ENCODE data around the gene NDNF. TPM values are rescaled to one million over a fixed set of nuclear protein-coding genes. Genes with fewer than 3 reads are reported as not detected.
A peak's percentile ranks its signal among the peaks of the same experiment; 100 is the strongest.

The NDNF gene
- total RNA-seq, 1 experiment from 2014 or later: 0.04 TPM

- no TSS peak for BruUV-seq (replicated peaks)
- Histone ChIP-seq H3K4me2 (ENCODE audit: low read length) (no peak overlapping the region), H3K9ac (ENCODE audit: low read length) (no peak overlapping the region), H3K9me3 (ENCODE audit: low read length) (no peaks in the 10 kb centered on the region), H3K4me3 (ENCODE audit: low read length) (no peak overlapping the region), H3K4me1 (ENCODE audit: insufficient read depth, low read length) (no peaks in the 10 kb centered on the region), H3K27me3 (ENCODE audit: low read length) (peaks cover under 1% of the 10 kb centered on the region; the same call in 1 of the 2 replicates), H2AFZ (ENCODE audit: low read length) (no peak overlapping the region), H3K36me3 (ENCODE audit: low read depth, low read length) (no peaks in the 10 kb centered on the region), H4K20me1 (ENCODE audit: low read length) (no peaks in the 10 kb centered on the region), H3F3A (ENCODE audit: low read length, unreplicated experiment) (no peaks in the 10 kb centered on the region), H3K9me2 (replicated peaks; ENCODE audit: low read length) (no peaks in the 10 kb centered on the region), H3K79me2 (ENCODE audit: low read length) (no peaks in the 10 kb centered on the region), H3K27ac (ENCODE audit: low read length) (no peak overlapping the region)
- DNase-seq (no peak), ATAC-seq (no peak)
- ChIA-PET POLR2A (ENCODE audit: unreplicated experiment) (no interaction called here), CTCF (no interaction called here)
- TF ChIP-seq EZH2phosphoT487 (IDR thresholded peaks at IDR 0.05; ENCODE audit: borderline replicate concordance, low read length) (no peak), EZH2 (IDR thresholded peaks at IDR 0.05; ENCODE audit: low read length, unreplicated experiment) (no peak), CTCF (conservative IDR thresholded peaks at IDR 0.05; ENCODE audit: low read depth, low read length) (no peak)
- intact Hi-C loops (cut with micrococcal nuclease): no loop called here
Observed at GRCh38 chr4:121079376-121079775, 7.0 kb upstream of the NDNF start.

- Histone ChIP-seq H3K36me3 (ENCODE audit: low read depth, low read length) (no peaks in the 10 kb centered on the region), H3K4me2 (ENCODE audit: low read length) (no peak overlapping the region), H2AFZ (ENCODE audit: low read length) (no peak overlapping the region), H3K27ac (ENCODE audit: low read length) (no peak overlapping the region), H3F3A (ENCODE audit: low read length, unreplicated experiment) (no peaks in the 10 kb centered on the region), H3K9me3 (ENCODE audit: low read length) (no peaks in the 10 kb centered on the region), H3K4me1 (ENCODE audit: insufficient read depth, low read length) (no peaks in the 10 kb centered on the region), H3K4me3 (ENCODE audit: low read length) (no peak overlapping the region), H3K9ac (ENCODE audit: low read length) (no peak overlapping the region), H4K20me1 (ENCODE audit: low read length) (no peaks in the 10 kb centered on the region), H3K79me2 (ENCODE audit: low read length) (no peaks in the 10 kb centered on the region), H3K27me3 (ENCODE audit: low read length) (peaks cover 11% of the 10 kb centered on the region), H3K9me2 (replicated peaks; ENCODE audit: low read length) (no peaks in the 10 kb centered on the region)
- ATAC-seq (no peak), DNase-seq (no peak)
- intact Hi-C loops (cut with micrococcal nuclease): no loop called here
- BruUV-seq (replicated peaks): no TSS peak
- CTCF ChIA-PET: no interaction called here
- TF ChIP-seq EZH2 (IDR thresholded peaks at IDR 0.05; ENCODE audit: low read length, unreplicated experiment) (no peak), CTCF (conservative IDR thresholded peaks at IDR 0.05; ENCODE audit: low read depth, low read length) (no peak), EZH2phosphoT487 (IDR thresholded peaks at IDR 0.05; ENCODE audit: borderline replicate concordance, low read length) (no peak)
- POLR2A ChIA-PET (ENCODE audit: unreplicated experiment): no interaction called here
Observed at GRCh38 chr4:121077496-121077895, 5.2 kb upstream of the NDNF start.

DNA sequence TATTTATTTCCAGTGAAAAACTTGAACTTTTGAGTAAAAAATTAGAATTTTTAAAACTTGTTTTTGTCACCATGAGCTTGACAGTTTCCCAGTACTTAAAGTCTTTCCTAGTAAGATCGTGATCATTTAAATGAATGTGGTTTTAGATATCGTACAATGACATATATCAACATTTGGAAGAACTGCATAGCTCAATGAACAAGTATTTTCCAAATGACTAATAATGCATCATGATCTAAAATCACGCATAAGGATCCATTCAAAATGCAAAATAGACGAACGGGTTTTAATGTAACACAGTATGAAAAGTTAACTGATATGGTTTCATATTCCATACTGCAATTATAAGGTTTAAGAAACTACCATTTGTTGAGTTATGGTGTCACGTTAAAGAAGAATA lies 4.1 kb upstream of the NDNF start:
- POLR2A ChIA-PET (ENCODE audit: unreplicated experiment): no interaction called here
- Histone ChIP-seq H3K9me3 (ENCODE audit: low read length) (no peaks in the 10 kb centered on the region), H3K36me3 (ENCODE audit: low read depth, low read length) (no peaks in the 10 kb centered on the region), H3K4me2 (ENCODE audit: low read length) (no peak overlapping the region), H3K27me3 (ENCODE audit: low read length) (peaks cover 18% of the 10 kb centered on the region), H3K9ac (ENCODE audit: low read length) (no peak overlapping the region), H3K4me1 (ENCODE audit: insufficient read depth, low read length) (no peaks in the 10 kb centered on the region), H4K20me1 (ENCODE audit: low read length) (no peaks in the 10 kb centered on the region), H3K27ac (ENCODE audit: low read length) (0 out of 2 replicates have a peak overlapping the region, but pooled peaks have one; percentile 20), H3K9me2 (replicated peaks; ENCODE audit: low read length) (no peaks in the 10 kb centered on the region), H3F3A (ENCODE audit: low read length, unreplicated experiment) (no peaks in the 10 kb centered on the region), H2AFZ (ENCODE audit: low read length) (no peak overlapping the region), H3K4me3 (ENCODE audit: low read length) (no peak overlapping the region), H3K79me2 (ENCODE audit: low read length) (no peaks in the 10 kb centered on the region)
- no TSS peak for BruUV-seq (replicated peaks)
- CTCF ChIA-PET: no interaction called here
- no peak for TF ChIP-seq EZH2phosphoT487 (IDR thresholded peaks at IDR 0.05; ENCODE audit: borderline replicate concordance, low read length)
- no peak for TF ChIP-seq EZH2 (IDR thresholded peaks at IDR 0.05; ENCODE audit: low read length, unreplicated experiment)
- no peak for TF ChIP-seq CTCF (conservative IDR thresholded peaks at IDR 0.05; ENCODE audit: low read depth, low read length)
- DNase-seq (peak; percentile 22), ATAC-seq (no peak)
- intact Hi-C loops (cut with micrococcal nuclease): no loop called here
